ENCODE measurements around the gene FRYL. TPM values are rescaled to one million over a fixed set of nuclear protein-coding genes. Genes with fewer than 3 reads are reported as not detected.
A peak's percentile ranks its signal among the peaks of the same experiment; 100 is the strongest.
"Not testable (repeated sequence)": the region's sequence is repeated elsewhere in the genome, so short reads cannot be mapped to it uniquely, and the experiment has no call there.

FRYL gene
- polyA plus RNA-seq: 10 to 100 TPM in 2 of 3 donors, 1 to 10 TPM in 1; 9.8 to 15.9 (median 13.8) TPM

GRCh38 chr4:48779998-48780864 lies at the start of gene FRYL:
FRYL (minus strand) TSS chr4:48780279; CDS start chr4:48634410, 145,869 bp downstream.
- WGBS, 3 donors: 0 to 1% (median 0%) methylated on average over 48 to 51 of the region's 51 CpGs
- H3K27ac ChIP-seq (ENCODE audit: low read depth, low read length): peak within 1 kb of the TSS; percentile 70

- 85 to 94% (median 91%) methylated on average over 5 of the region's 5 CpGs for WGBS, 3 donors
- no peak overlapping the region for H3K27ac ChIP-seq (ENCODE audit: low read depth, low read length)
Observed at GRCh38 chr4:48827622-48828021, 47.5 kb upstream of the FRYL start.

GRCh38 chr4:48821431-48821830 lies 41.4 kb upstream of the FRYL start:
- not testable (repeated sequence) for H3K27ac ChIP-seq (ENCODE audit: low read depth, low read length)
- 48 to 60% (median 55%) methylated on average over 2 of the region's 2 CpGs for WGBS, 3 donors

- no peak overlapping the region for H3K27ac ChIP-seq (ENCODE audit: low read depth, low read length)
- 86 to 94% (median 86%) methylated on average over 6 of the region's 6 CpGs for WGBS, 3 donors
Observed at GRCh38 chr4:48816971-48817370, 36.9 kb upstream of the FRYL start.

GRCh38 chr4:48816297-48816696 lies 36.2 kb upstream of the FRYL start:
- WGBS, 3 donors: 65 to 93% (median 92%) methylated on average over 7 of the region's 7 CpGs

GRCh38 chr4:48815483-48815882 lies 35.4 kb upstream of the FRYL start:
- WGBS, 3 donors: 22 to 36% (median 33%) methylated on average over 2 of the region's 2 CpGs

More at GRCh38 chr4:48816297-48816696, 36.2 kb upstream of the FRYL start:
- H3K27ac ChIP-seq (ENCODE audit: low read depth, low read length): not testable (repeated sequence)

GRCh38 chr4:48813964-48814363 lies 33.9 kb upstream of the FRYL start:
- no peak overlapping the region for H3K27ac ChIP-seq (ENCODE audit: low read depth, low read length)
- WGBS, 3 donors: 63 to 86% (median 84%) methylated on average over 1 of the region's 1 CpG

More at GRCh38 chr4:48815483-48815882, 35.4 kb upstream of the FRYL start:
- no peak overlapping the region for H3K27ac ChIP-seq (ENCODE audit: low read depth, low read length)

- 74 to 78% (median 76%) methylated on average over 6 of the region's 6 CpGs for WGBS, 3 donors
- H3K27ac ChIP-seq (ENCODE audit: low read depth, low read length): no peak overlapping the region
Observed at GRCh38 chr4:48812866-48813265, 32.8 kb upstream of the FRYL start.

GRCh38 chr4:48804584-48805301 lies 24.7 kb upstream of the FRYL start:
- H3K27ac ChIP-seq (ENCODE audit: low read depth, low read length): no peak overlapping the region
- 67 to 81% (median 69%) methylated on average over 8 of the region's 8 CpGs for WGBS, 3 donors

GRCh38 chr4:48801016-48801715 lies 21.1 kb upstream of the FRYL start:
- 30 to 67% (median 60%) methylated on average over 3 of the region's 3 CpGs for WGBS, 3 donors
- no peak overlapping the region for H3K27ac ChIP-seq (ENCODE audit: low read depth, low read length)

- WGBS, 3 donors: 84 to 93% (median 90%) methylated on average over 2 of the region's 2 CpGs
- H3K27ac ChIP-seq (ENCODE audit: low read depth, low read length): not testable (repeated sequence)
Observed at GRCh38 chr4:48800155-48800554, 20.1 kb upstream of the FRYL start.

- WGBS, 3 donors: 56 to 71% (median 59%) methylated on average over 2 of the region's 2 CpGs
- H3K27ac ChIP-seq (ENCODE audit: low read depth, low read length): no peak overlapping the region
Observed at GRCh38 chr4:48799157-48799556, 19.1 kb upstream of the FRYL start.

GRCh38 chr4:48798117-48798516 lies 18.0 kb upstream of the FRYL start:
- 83 to 94% (median 85%) methylated on average over 2 of the region's 2 CpGs for WGBS, 3 donors
- H3K27ac ChIP-seq (ENCODE audit: low read depth, low read length): no peak overlapping the region

GRCh38 chr4:48796927-48797679 lies 17.0 kb upstream of the FRYL start:
- H3K27ac ChIP-seq (ENCODE audit: low read depth, low read length): no peak overlapping the region
- WGBS, 3 donors: 63 to 77% (median 76%) methylated on average over 1 of the region's 1 CpG

- H3K27ac ChIP-seq (ENCODE audit: low read depth, low read length): no peak overlapping the region
- 80 to 88% (median 85%) methylated on average over 2 of the region's 2 CpGs for WGBS, 3 donors
Observed at GRCh38 chr4:48796191-48796926, 16.3 kb upstream of the FRYL start.

- WGBS, 3 donors: 90 to 96% (median 93%) methylated on average over 3 of the region's 3 CpGs
- H3K27ac ChIP-seq (ENCODE audit: low read depth, low read length): no peak overlapping the region
Observed at GRCh38 chr4:48795108-48795507, 15.0 kb upstream of the FRYL start.

GRCh38 chr4:48792348-48793006 lies 12.4 kb upstream of the FRYL start:
- H3K27ac ChIP-seq (ENCODE audit: low read depth, low read length): no peak overlapping the region
- 70 to 83% (median 75%) methylated on average over 5 of the region's 5 CpGs for WGBS, 3 donors

All from adipose tissue (tissue), 3 donors.